Ovary (tissue), 9 donors: Measurements from ENCODE around the gene DPYSL4. TPM values are rescaled to one million over a fixed set of nuclear protein-coding genes. Genes with fewer than 3 reads are reported as not detected.

Experiments used
- DNase-seq, 5 donors: peaks; one replicate each; pipeline ENCODE4 v3.0.0-alpha.2; 2019 to 2020
- H3K27ac ChIP-seq, 2 donors: fragments of 200-600 bp; one replicate each; pipeline versions ENCODE4 v1.5.1 to v1.8.0; 2019 to 2022
- H3K27me3 ChIP-seq: fragments of 200-600 bp; one replicate; pipeline ENCODE4 v1.8.0; 2022
- H3K36me3 ChIP-seq: fragments of 200-600 bp; sonication (generic); one replicate; pipeline ENCODE4 v1.5.1; 2019
- H3K4me1 ChIP-seq: one replicate; pipeline ENCODE4 v1.8.1; 2013; ENCODE audit warnings: mild to moderate bottlenecking, moderate library complexity; ENCODE audit not compliant: insufficient read depth
- H3K4me3 ChIP-seq: fragments of 200-600 bp; sonication (generic); one replicate; pipeline ENCODE4 v1.5.1; 2017
- H3K9me3 ChIP-seq, 2 donors: fragments of 200-600 bp in 1 of 2; sonication (generic) in 1 of 2; one replicate each; pipeline versions ENCODE4 v1.5.1 to v1.8.1; 2013 to 2019; ENCODE audit warnings: mild to moderate bottlenecking in 1 of 2, moderate library complexity in 1 of 2
- CTCF ChIP-seq, 3 donors: fragments of 450-650 bp in 2 of 3; fragments of 200-600 bp in 1 of 3; IDR thresholded peaks; one replicate each; pipeline versions ENCODE4 v1.5.1 to v1.8.0; 2016 to 2022; ENCODE audit warnings: antibody characterized with exemption in 3 of 3, mild to moderate bottlenecking in 1 of 3
- EP300 ChIP-seq: sonication (generic); formaldehyde crosslinking; IDR thresholded peaks from one replicate; pipeline ENCODE4 v1.6.1; 2017; ENCODE audit warnings: antibody characterized with exemption
- POLR2A ChIP-seq: fragments of 450-650 bp; IDR thresholded peaks from one replicate; pipeline ENCODE4 v1.6.1; 2017; ENCODE audit warnings: antibody characterized with exemption, mild to moderate bottlenecking, moderate library complexity
- WGBS, 3 donors: extraction: QIAGEN DNeasy Blood & Tissue Kit in 1 of 3; methylation state at CpG; one replicate each; pipeline versions ENCODE4 v1.1.5 to v1.1.7; 2013 to 2017; 5-methylcytosine and 5-hydroxymethylcytosine counted together
- intact Hi-C, 4 donors: fragments of 100-400 bp; cut with DNase I; formaldehyde crosslinking; loops; one replicate each; pipeline versions ENCODE4 v1.11.0 to v1.15.1; 2022 to 2023
- polyA plus RNA-seq, 2 donors: library from polyadenylated mRNA; stranded (reverse); fragments of 200-250 nt in 1 of 2; fragments of 350-450 nt in 1 of 2; fragmentation: Illumina TruSeq in 1 of 2; extraction: RNeasy Lipid Tissue Mini Kit (QIAGEN cat#74804) in 1 of 2; gene quantifications; one replicate each; pipeline ENCODE4 v1.2.3, GENCODE V29; 2013 to 2014
- total RNA-seq, 7 donors: library from RNA; depleted of rRNA in 2 of 7; stranded (reverse); fragments of >200 nt in 2 of 7; fragmentation: NEBNext Ultra II Directional in 3 of 7; extraction: Animal tissue kit (Norgen Biotek cat#: 25700) in 3 of 7; gene quantifications; one replicate each; pipeline versions ENCODE4 v1.1.0 to v1.2.4, GENCODE V29; 2016 to 2023
- donor health status: DM: no; HTN: no; CAD: no; lungs with moderate emphysema.
- donor health status: DM: no; HTN: no; CAD: no.
- donor health status: Bipolar disorder and iron deficiency.
- donor health status: DM: yes; HTN: yes; CAD: no.
- donor health status: DM: no; HTN: no; CAD: no.
- donor health status: DM: yes; HTN: yes; CAD: no.

DPYSL4 gene
- total and polyA plus RNA-seq, 9 donors: 0.27 to 7.0 (median 1.7) TPM

GRCh38 chr10:132237871-132238270, 51.1 kb downstream of the DPYSL4 start:
- TF ChIP-seq CTCF (IDR thresholded peaks at IDR 0.05) (no peak), POLR2A (no peak), EP300 (no peak)
- peak in 3 of 5 donors; percentile 28 to 61 (median 54) for DNase-seq
- no peaks in the 10 kb centered on the region for H3K27me3 ChIP-seq
- no peaks in the 10 kb centered on the region for H3K9me3 ChIP-seq
- H3K4me3 ChIP-seq: no peak overlapping the region
- H3K4me1 ChIP-seq: peaks cover 4% of the 10 kb centered on the region
- WGBS, 3 donors: 17 to 36% (median 22%) methylated on average over 9 of the region's 9 CpGs
- intact Hi-C loops: loop anchor here in 1 of 4 donors (5.0 kb wide), 1 partner anchor 214 kb away; no protein-coding TSS in a partner anchor
- no peaks in the 10 kb centered on the region for H3K36me3 ChIP-seq
- no peak overlapping the region for H3K27ac ChIP-seq

GRCh38 chr10:132238371-132239125, 51.8 kb downstream of the DPYSL4 start:
- H3K4me1 ChIP-seq: peaks cover 4% of the 10 kb centered on the region
- intact Hi-C loops: loop anchor here in 1 of 4 donors (5.0 kb wide), 1 partner anchor 214 kb away; no protein-coding TSS in a partner anchor
- no peaks in the 10 kb centered on the region for H3K36me3 ChIP-seq
- DNase-seq: peak in 1 of 5 donors; percentile 14
- no peak overlapping the region for H3K4me3 ChIP-seq
- H3K27me3 ChIP-seq: no peaks in the 10 kb centered on the region
- H3K27ac ChIP-seq: no peak overlapping the region
- TF ChIP-seq CTCF (IDR thresholded peaks at IDR 0.05) (no peak), EP300 (no peak), POLR2A (no peak)
- 85 to 87% (median 86%) methylated on average over 17 of the region's 17 CpGs for WGBS, 3 donors
- H3K9me3 ChIP-seq: no peaks in the 10 kb centered on the region

GRCh38 chr10:132239126-132240031, 52.6 kb downstream of the DPYSL4 start:
- Histone ChIP-seq H3K4me3 (no peak overlapping the region), H3K4me1 (peaks cover 4% of the 10 kb centered on the region), H3K9me3 (no peaks in the 10 kb centered on the region), H3K27ac (no peak overlapping the region), H3K27me3 (no peaks in the 10 kb centered on the region), H3K36me3 (no peaks in the 10 kb centered on the region)
- intact Hi-C loops: loop anchor here in 1 of 4 donors (5.0 kb wide), 1 partner anchor 213 kb away; no protein-coding TSS in a partner anchor
- TF ChIP-seq POLR2A (no peak), EP300 (no peak), CTCF (IDR thresholded peaks at IDR 0.05) (no peak)
- DNase-seq: no peak
- WGBS, 3 donors: 75 to 82% (median 80%) methylated on average over 29 of the region's 29 CpGs

GRCh38 chr10:132240156-132240555, 53.4 kb downstream of the DPYSL4 start:
- no peak for DNase-seq
- Histone ChIP-seq H3K4me1 (peaks cover 4% of the 10 kb centered on the region), H3K4me3 (no peak overlapping the region), H3K9me3 (no peaks in the 10 kb centered on the region), H3K27me3 (no peaks in the 10 kb centered on the region), H3K27ac (no peak overlapping the region), H3K36me3 (no peaks in the 10 kb centered on the region)
- TF ChIP-seq EP300 (no peak), CTCF (IDR thresholded peaks at IDR 0.05) (no peak), POLR2A (no peak)
- 90 to 95% (median 93%) methylated on average over 13 to 15 of the region's 15 CpGs for WGBS, 3 donors
- intact Hi-C loops: no loop called here
